SK-N-MC (cell line): Measurements from ENCODE around the gene BAZ2A.
"Not testable (repeated sequence)": the region's sequence is repeated elsewhere in the genome, so short reads cannot be mapped to it uniquely, and the experiment has no call there.

ENCODE experiments used
- DNase-seq: peaks from one replicate; pipeline ENCODE4 v3.0.0-alpha.2; 2011; ENCODE audit warnings: low read depth, low spot score
- H3K27ac ChIP-seq: fragments of 200-600 bp; sonication (generic); 2 replicates; pipeline ENCODE4 v1.5.1; 2016; ENCODE audit warnings: mixed run types
- H3K36me3 ChIP-seq: fragments of 200-600 bp; sonication (generic); 2 replicates; pipeline ENCODE4 v1.6.1; 2017; ENCODE audit warnings: antibody characterized with exemption, low read length, mixed read lengths; ENCODE audit not compliant: insufficient read depth
- H3K4me3 ChIP-seq: fragments of 200-600 bp; sonication (generic); 2 replicates; pipeline ENCODE4 v1.5.1; 2016
- H3K9ac ChIP-seq: fragments of 200-600 bp; sonication (generic); 2 replicates; pipeline ENCODE4 v1.8.0; 2017; ENCODE audit warnings: mixed run types, mixed read lengths; ENCODE audit not compliant: insufficient read length
- H3K9me3 ChIP-seq: fragments of 200-600 bp; sonication (generic); 2 replicates; pipeline ENCODE4 v1.6.1; 2017; ENCODE audit warnings: low read depth, mild to moderate bottlenecking, antibody characterized with exemption, low read length, moderate library complexity, mixed read lengths
- EZH2 ChIP-seq: fragments of 200-600 bp; sonication (generic); IDR thresholded peaks from one replicate; pipeline ENCODE4 v1.6.1; 2017; ENCODE audit warnings: antibody characterized with exemption
- FOXP2 ChIP-seq: optimal IDR thresholded peaks from 2 replicates; pipeline ENCODE3; 2011; ENCODE audit warnings: mild to moderate bottlenecking, moderate library complexity; ENCODE audit not compliant: insufficient read depth; ENCODE audit errors: extremely low read length, control extremely low read depth
- POLR2AphosphoS5 ChIP-seq: IDR thresholded peaks from 2 replicates; pipeline ENCODE4 v1.6.1; 2012; ENCODE audit warnings: mild to moderate bottlenecking, low read depth, low read length, borderline replicate concordance

BAZ2A gene

DNA sequence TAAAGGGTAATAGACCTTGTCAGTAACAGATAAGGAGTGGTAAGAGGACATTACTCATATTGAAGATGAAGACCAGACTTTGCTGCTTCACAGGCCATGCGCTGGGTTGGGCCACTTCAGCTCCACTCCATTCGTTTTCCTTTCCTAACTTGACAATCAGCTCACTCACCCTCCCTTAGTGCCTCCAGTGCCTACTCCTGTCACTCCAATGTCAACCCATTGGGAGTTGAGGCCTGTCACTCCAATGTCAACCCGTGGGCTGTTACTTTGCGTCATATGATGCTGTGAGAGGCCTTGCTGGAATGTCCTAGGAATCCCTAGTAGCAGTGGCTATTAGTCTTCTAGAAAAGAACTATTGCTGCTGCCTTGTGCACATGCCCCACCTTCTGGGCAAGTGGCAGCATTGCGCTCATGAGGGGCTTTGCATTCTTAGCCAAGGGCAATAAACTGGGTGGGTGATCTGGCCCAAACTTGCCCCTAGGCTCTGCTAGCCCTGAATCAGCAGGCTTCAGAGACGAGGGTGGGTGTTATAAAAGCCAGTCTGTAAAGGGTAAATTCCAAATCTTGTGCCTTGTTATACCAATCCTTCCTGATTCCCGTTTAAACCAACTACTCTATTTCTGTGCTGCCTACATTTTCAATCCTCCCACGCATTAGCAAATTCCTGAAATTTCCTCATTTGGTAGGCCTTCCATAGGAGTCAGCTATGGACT, 36.1 kb downstream of the BAZ2A start:
- H3K9ac ChIP-seq: peak overlapping the region; percentile 4
- no peak for TF ChIP-seq EZH2
- 0 out of 2 replicates have a peak, but pooled peaks have one; percentile 21 for TF ChIP-seq POLR2AphosphoS5
- TF ChIP-seq FOXP2: no peak
- peak; percentile 47 for DNase-seq
- H3K4me3 ChIP-seq: no peak overlapping the region
- H3K27ac ChIP-seq: peak overlapping the region; percentile 52
- H3K9me3 ChIP-seq: no peaks in the 10 kb centered on the region
- peaks cover 24% of the 10 kb centered on the region for H3K36me3 ChIP-seq

DNA sequence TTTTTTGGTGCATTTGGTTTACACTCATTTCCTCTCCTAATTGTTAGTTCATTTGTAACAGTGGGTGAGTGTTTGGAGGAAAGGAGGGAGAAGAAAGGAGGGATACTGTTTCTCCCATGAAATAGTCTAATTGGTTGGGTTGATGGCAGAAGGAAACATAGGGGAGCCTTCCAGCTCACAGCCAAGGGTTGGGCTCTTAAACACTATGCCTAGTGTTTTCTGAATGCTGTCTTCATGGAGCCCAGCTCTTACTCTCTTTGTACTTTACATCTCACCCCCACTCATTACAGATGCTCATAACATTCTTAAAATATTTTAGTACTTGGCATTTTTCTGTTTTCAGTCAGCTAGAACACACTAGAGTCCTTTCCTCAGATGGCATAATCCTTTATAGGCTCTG, 38.2 kb downstream of the BAZ2A start:
- no peak for DNase-seq
- Histone ChIP-seq H3K9ac (no peak overlapping the region), H3K27ac (peak overlapping the region; percentile 49; the same call in 1 of the 2 replicates), H3K36me3 (peaks cover 19% of the 10 kb centered on the region; the same call in 1 of the 2 replicates), H3K9me3 (no peaks in the 10 kb centered on the region), H3K4me3 (no peak overlapping the region)
- TF ChIP-seq FOXP2: no peak
- no peak for TF ChIP-seq POLR2AphosphoS5
- no peak for TF ChIP-seq EZH2

DNA sequence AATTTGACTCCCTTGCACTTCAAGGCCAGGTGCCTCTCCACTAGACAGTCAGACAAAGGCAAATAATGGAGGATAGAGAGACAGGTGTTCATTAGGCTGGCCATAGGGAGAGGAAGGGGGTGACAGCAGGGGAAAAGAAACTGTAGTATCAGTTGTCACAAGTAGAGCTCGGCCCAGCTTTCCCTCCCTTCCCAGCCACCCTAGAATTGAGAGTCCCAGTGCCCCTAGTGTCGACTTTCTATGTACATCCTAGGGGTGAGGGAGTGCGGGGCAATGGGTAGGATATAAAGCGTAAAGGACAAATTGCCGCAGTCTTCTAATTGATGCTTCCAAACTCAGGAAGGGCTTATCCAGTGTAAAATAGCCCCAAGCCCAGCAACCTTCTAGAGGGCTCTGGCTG, 39.0 kb downstream of the BAZ2A start:
- DNase-seq: no peak
- Histone ChIP-seq H3K9ac (no peak overlapping the region), H3K4me3 (no peak overlapping the region), H3K27ac (no peak overlapping the region), H3K36me3 (peaks cover 16% of the 10 kb centered on the region; the same call in 1 of the 2 replicates), H3K9me3 (no peaks in the 10 kb centered on the region)
- no peak for TF ChIP-seq FOXP2
- TF ChIP-seq EZH2: no peak
- no peak for TF ChIP-seq POLR2AphosphoS5

DNA sequence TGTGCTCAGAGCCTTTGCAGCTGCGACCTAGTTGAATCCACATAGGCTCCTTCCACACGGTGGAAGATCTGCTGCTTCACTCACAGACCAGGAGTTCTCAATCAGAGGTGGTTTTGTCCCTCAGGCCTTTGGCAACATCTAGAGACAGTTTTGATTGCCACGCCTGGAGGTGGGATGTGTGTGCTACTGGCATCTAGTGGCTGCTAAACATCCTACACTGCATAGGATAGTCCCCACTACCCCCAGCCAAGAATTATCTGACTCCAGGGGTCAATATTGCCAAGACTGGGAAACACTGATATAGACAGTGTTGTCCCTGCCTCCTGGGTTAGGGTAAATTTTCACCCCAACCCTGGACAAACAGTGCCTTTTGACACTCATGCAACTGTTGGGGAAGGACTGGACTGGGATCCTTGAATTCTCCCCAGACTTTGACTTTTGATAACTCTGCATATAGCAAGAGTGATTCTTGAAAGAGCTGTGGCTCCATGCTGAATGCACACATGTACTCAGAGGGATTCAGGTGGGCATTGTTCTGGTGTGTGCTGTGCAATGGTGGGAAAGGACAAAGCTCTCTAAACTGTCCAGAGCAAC, 39.8 kb downstream of the BAZ2A start:
- Histone ChIP-seq H3K27ac (no peak overlapping the region), H3K9me3 (no peaks in the 10 kb centered on the region), H3K9ac (no peak overlapping the region), H3K4me3 (no peak overlapping the region), H3K36me3 (peaks cover 16% of the 10 kb centered on the region; the same call in 1 of the 2 replicates)
- TF ChIP-seq FOXP2 (no peak), POLR2AphosphoS5 (no peak), EZH2 (no peak)
- DNase-seq: no peak

DNA sequence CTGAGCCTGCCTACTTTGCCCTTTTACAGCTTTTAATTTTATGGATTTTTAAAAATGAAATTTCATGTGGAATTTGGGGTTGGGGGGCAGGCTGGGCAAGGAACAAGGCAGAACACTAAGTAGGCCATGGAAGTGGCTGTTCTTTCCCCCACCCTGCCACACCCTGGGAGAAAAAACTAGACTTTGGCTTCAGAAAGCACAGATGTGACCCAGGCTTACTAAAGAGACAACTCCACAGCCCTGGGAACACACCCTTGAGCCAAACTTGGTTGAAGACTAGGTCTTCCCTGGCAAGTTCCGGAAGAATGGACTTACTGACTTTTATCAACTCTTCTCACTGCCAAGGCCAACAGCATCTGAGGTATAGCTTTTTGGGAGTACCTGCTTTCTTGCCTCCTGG, 40.3 kb downstream of the BAZ2A start:
- no peak for DNase-seq
- Histone ChIP-seq H3K9me3 (no peaks in the 10 kb centered on the region), H3K36me3 (peaks cover 16% of the 10 kb centered on the region; the same call in 1 of the 2 replicates), H3K27ac (no peak overlapping the region), H3K9ac (no peak overlapping the region), H3K4me3 (no peak overlapping the region)
- TF ChIP-seq POLR2AphosphoS5 (no peak), FOXP2 (no peak), EZH2 (no peak)

DNA sequence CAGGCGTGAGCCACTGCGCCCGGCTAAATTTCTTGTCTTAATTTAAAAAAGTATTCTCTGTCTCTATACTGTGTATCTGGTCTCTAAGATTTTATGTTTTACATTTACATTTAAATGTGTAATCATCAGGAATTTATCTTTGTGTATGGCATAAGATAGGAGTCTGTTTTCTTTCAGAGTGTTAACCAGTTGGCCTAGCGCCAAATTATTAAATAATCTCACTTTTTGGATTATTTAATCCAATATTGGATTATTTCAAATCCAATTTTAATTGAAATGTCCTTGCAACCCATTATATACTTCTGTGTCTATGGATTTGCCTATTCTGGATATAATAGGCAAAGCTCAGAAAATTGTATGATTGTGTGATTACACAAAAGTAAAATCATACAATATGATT, 45.0 kb downstream of the BAZ2A start:
- TF ChIP-seq EZH2 (no peak), FOXP2 (no peak), POLR2AphosphoS5 (no peak)
- no peak overlapping the region for H3K9ac ChIP-seq

DNA sequence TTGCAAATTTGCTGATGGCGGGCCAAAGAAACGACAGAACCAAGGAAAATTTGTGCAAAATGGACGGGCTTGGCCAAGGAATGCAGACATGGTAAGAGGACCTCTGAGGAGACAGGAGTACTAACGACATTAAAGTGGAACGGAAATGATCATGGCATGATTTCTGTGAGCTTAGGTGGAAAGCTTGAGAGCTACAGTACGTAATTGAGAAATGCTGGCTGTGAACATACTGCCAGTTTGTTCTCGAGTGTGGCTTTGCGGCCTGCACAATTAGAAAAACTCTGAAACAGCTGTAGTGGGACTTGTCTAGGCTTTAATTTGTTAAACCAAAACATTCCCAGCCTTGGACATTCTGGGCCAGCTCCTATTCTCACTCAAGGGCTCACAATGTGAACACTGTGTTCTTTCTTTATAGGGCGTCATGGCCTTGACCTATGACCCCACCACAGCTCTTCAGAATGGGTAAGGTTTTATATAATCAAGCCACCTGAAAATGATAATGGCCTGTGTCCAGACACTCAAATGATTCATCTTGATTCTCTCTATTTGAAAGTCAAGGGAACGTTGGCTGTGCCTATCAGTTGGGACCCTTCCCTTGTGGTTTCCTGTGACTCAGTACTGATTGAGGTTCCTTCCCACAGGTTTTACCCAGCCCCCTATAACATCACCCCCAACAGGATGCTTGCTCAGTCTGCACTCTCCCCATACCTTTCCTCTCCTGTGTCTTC, 48.5 kb downstream of the BAZ2A start:
- Histone ChIP-seq H3K4me3 (no peak overlapping the region), H3K27ac (no peak overlapping the region), H3K9ac (no peak overlapping the region), H3K9me3 (no peaks in the 10 kb centered on the region), H3K36me3 (no peaks in the 10 kb centered on the region; the same call in 1 of the 2 replicates)
- DNase-seq: no peak
- TF ChIP-seq FOXP2 (no peak), EZH2 (no peak), POLR2AphosphoS5 (no peak)

More for the DNA sequence above, 45.0 kb downstream of the BAZ2A start:
- Histone ChIP-seq H3K36me3 (peaks cover 16% of the 10 kb centered on the region; the same call in 1 of the 2 replicates), H3K4me3 (no peak overlapping the region), H3K9me3 (no peaks in the 10 kb centered on the region), H3K27ac (no peak overlapping the region)
- DNase-seq: no peak

DNA sequence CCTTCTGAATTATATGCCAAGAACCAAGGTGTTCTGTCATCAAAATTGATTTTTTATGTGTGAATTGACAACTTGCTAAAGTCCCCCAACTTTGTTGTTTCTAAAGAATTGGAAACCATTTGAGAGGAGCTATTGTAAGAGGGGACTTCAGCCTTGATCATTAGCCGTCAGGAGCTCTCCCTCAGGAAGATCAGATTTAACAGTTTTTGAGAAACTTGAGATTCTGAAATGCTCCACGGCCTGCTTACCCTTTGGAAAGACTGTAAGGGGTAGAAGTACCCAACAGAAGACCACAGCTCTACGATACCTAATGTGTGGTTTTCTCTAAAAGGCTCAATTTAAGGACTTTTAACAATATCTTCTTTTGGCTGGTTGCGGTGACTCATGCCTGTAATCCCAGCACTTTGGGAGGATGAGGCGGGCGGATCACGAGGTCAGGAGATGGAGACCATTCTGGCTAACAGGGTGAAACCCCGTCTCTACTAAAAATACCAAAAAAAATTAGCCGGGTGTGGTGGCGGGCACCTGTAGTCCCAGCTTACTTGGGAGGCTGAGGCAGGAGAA, 51.1 kb downstream of the BAZ2A start:
- no peaks in the 10 kb centered on the region; the same call in 1 of the 2 replicates for H3K36me3 ChIP-seq
- no peak for TF ChIP-seq FOXP2
- no peak overlapping the region for H3K27ac ChIP-seq
- no peak overlapping the region for H3K4me3 ChIP-seq
- H3K9me3 ChIP-seq: no peaks in the 10 kb centered on the region
- no peak for DNase-seq
- no peak overlapping the region for H3K9ac ChIP-seq

DNA sequence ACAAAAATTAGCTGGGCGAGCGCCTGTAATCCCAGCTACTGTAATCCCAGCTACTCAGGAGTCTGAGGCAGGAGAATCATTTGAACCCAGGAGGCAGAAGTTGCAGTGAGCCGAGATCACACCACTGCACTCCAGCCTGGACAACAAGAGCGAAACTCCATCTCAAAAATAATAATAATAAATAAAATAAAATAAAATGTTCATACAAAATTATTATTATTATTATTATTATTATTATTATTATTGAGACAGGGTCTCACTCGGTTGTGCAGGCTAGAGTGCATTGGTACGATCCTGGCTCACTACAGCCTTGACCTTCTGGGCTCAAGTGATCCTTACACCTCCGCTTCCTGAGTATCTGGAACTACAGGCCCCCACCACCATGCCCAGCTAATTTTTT, 52.9 kb downstream of the BAZ2A start:
- not testable (repeated sequence) for H3K27ac ChIP-seq, H3K36me3 ChIP-seq, H3K9ac ChIP-seq, H3K4me3 ChIP-seq, DNase-seq, H3K9me3 ChIP-seq
